ENCODE measurements around the gene MESP2. TPM values are rescaled to one million over a fixed set of nuclear protein-coding genes. Genes with fewer than 3 reads are reported as not detected.

Gene MESP2
- polyA plus RNA-seq, 1 donor from 2014 or later: not detected

DNA sequence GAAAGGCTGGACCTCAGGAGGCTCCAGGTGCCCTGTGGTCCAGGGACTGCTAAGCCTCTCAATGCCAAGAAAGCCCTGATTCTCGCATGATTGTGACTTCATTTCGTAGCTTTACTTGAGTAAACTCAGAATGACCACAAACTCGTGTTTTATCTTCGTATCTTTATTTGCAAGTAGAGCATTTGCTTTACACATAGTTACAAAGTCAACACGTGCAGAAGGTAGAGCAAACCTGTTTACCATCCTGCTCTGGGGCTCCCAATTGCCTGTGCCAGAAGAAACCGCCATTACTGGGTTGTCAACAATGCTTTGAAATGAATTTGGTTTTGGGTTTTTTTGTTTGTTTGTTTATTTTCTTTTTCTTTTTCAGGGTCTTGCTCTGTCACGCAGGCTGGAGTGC lies 19.2 kb upstream of the MESP2 start:
- Histone ChIP-seq H3F3A (ENCODE audit: insufficient read depth, low read length, poor library complexity, severe bottlenecking) (no peaks in the 10 kb centered on the region), H3K9me2 (ENCODE audit: insufficient read depth, low read length) (no peaks in the 10 kb centered on the region), H3K9me3 (ENCODE audit: low read length) (no peaks in the 10 kb centered on the region), H2AFZ (ENCODE audit: low read depth, low read length) (no peak overlapping the region), H4K20me1 (ENCODE audit: insufficient read depth) (no peaks in the 10 kb centered on the region), H3K4me2 (ENCODE audit: low read length) (no peak overlapping the region), H3K79me2 (replicated peaks; ENCODE audit: insufficient read depth, low read length) (no peaks in the 10 kb centered on the region), H3K27me3 (ENCODE audit: insufficient read depth, low read depth, low read length) (no peaks in the 10 kb centered on the region), H3K9ac (ENCODE audit: low read length) (no peak overlapping the region), H3K4me3 (ENCODE audit: low read length) (no peak overlapping the region), H3K27ac (ENCODE audit: low read length) (no peak overlapping the region), H3K36me3 (ENCODE audit: insufficient read depth, low read length) (no peaks in the 10 kb centered on the region)
- TF ChIP-seq RAD21 (conservative IDR thresholded peaks at IDR 0.05) (no peak), POLR2AphosphoS5 (IDR thresholded peaks at IDR 0.05) (no peak), SMC3 (conservative IDR thresholded peaks at IDR 0.05; ENCODE audit: poor library complexity) (no peak), TAF1 (IDR thresholded peaks at IDR 0.05; ENCODE audit: low read depth) (no peak)

DNA sequence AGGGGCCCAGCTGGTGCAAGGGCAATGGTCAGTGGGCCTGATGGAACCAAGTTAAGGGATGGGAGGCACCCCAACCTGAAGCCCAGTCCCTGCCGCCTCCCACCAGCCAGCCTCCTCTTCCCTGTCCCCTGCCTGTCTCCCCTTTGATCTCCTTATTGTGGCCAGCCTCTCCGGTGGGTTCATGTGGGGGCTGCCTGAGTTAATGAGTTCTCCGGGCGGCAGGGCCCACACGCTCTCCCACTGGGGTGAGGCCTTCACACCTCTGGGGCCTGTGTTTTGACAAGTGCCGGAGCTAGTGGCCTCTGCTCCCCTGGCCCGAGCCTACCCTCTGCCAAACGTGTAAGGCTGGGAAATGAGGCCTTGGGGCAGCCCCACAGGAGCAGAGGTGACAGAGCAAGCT lies 17.8 kb upstream of the MESP2 start:
- TF ChIP-seq EZH2 (IDR thresholded peaks at IDR 0.05; ENCODE audit: borderline replicate concordance, insufficient read depth, low read length, poor library complexity, severe bottlenecking) (no peak), POLR2AphosphoS5 (IDR thresholded peaks at IDR 0.05) (no peak), EP300 (conservative IDR thresholded peaks at IDR 0.05; ENCODE audit: poor library complexity, severe bottlenecking) (no peak), TAF1 (IDR thresholded peaks at IDR 0.05; ENCODE audit: low read depth) (no peak), SMC3 (conservative IDR thresholded peaks at IDR 0.05; ENCODE audit: poor library complexity) (no peak), MXI1 (conservative IDR thresholded peaks at IDR 0.05; ENCODE audit: poor library complexity, severe bottlenecking) (no peak), RAD21 (conservative IDR thresholded peaks at IDR 0.05) (no peak)
- TF ChIP-seq, protein P1, sequence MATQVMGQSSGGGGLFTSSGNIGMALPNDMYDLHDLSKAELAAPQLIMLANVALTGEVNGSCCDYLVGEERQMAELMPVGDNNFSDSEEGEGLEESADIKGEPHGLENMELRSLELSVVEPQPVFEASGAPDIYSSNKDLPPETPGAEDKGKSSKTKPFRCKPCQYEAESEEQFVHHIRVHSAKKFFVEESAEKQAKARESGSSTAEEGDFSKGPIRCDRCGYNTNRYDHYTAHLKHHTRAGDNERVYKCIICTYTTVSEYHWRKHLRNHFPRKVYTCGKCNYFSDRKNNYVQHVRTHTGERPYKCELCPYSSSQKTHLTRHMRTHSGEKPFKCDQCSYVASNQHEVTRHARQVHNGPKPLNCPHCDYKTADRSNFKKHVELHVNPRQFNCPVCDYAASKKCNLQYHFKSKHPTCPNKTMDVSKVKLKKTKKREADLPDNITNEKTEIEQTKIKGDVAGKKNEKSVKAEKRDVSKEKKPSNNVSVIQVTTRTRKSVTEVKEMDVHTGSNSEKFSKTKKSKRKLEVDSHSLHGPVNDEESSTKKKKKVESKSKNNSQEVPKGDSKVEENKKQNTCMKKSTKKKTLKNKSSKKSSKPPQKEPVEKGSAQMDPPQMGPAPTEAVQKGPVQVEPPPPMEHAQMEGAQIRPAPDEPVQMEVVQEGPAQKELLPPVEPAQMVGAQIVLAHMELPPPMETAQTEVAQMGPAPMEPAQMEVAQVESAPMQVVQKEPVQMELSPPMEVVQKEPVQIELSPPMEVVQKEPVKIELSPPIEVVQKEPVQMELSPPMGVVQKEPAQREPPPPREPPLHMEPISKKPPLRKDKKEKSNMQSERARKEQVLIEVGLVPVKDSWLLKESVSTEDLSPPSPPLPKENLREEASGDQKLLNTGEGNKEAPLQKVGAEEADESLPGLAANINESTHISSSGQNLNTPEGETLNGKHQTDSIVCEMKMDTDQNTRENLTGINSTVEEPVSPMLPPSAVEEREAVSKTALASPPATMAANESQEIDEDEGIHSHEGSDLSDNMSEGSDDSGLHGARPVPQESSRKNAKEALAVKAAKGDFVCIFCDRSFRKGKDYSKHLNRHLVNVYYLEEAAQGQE (IDR thresholded peaks at IDR 0.05; ENCODE audit: borderline replicate concordance): no peak
- TF ChIP-seq, protein P2, sequence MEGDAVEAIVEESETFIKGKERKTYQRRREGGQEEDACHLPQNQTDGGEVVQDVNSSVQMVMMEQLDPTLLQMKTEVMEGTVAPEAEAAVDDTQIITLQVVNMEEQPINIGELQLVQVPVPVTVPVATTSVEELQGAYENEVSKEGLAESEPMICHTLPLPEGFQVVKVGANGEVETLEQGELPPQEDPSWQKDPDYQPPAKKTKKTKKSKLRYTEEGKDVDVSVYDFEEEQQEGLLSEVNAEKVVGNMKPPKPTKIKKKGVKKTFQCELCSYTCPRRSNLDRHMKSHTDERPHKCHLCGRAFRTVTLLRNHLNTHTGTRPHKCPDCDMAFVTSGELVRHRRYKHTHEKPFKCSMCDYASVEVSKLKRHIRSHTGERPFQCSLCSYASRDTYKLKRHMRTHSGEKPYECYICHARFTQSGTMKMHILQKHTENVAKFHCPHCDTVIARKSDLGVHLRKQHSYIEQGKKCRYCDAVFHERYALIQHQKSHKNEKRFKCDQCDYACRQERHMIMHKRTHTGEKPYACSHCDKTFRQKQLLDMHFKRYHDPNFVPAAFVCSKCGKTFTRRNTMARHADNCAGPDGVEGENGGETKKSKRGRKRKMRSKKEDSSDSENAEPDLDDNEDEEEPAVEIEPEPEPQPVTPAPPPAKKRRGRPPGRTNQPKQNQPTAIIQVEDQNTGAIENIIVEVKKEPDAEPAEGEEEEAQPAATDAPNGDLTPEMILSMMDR (IDR thresholded peaks at IDR 0.05; ENCODE audit: poor library complexity, severe bottlenecking): no peak
- no peaks in the 10 kb centered on the region for H3F3A ChIP-seq (ENCODE audit: insufficient read depth, low read length, poor library complexity, severe bottlenecking)
- H3K9me2 ChIP-seq (ENCODE audit: insufficient read depth, low read length): no peaks in the 10 kb centered on the region
- no peaks in the 10 kb centered on the region for H3K79me2 ChIP-seq (replicated peaks; ENCODE audit: insufficient read depth, low read length)
- H3K4me2 ChIP-seq (ENCODE audit: low read length): no peak overlapping the region
- no peak overlapping the region for H3K9ac ChIP-seq (ENCODE audit: low read length)
- H3K27me3 ChIP-seq (ENCODE audit: insufficient read depth, low read depth, low read length): no peaks in the 10 kb centered on the region
- no peaks in the 10 kb centered on the region for H3K9me3 ChIP-seq (ENCODE audit: low read length)
- H2AFZ ChIP-seq (ENCODE audit: low read depth, low read length): no peak overlapping the region
- no peak overlapping the region for H3K4me3 ChIP-seq (ENCODE audit: low read length)
- no peaks in the 10 kb centered on the region for H4K20me1 ChIP-seq (ENCODE audit: insufficient read depth)
- no peak overlapping the region for H3K27ac ChIP-seq (ENCODE audit: low read length)
- no peaks in the 10 kb centered on the region for H3K36me3 ChIP-seq (ENCODE audit: insufficient read depth, low read length)

DNA sequence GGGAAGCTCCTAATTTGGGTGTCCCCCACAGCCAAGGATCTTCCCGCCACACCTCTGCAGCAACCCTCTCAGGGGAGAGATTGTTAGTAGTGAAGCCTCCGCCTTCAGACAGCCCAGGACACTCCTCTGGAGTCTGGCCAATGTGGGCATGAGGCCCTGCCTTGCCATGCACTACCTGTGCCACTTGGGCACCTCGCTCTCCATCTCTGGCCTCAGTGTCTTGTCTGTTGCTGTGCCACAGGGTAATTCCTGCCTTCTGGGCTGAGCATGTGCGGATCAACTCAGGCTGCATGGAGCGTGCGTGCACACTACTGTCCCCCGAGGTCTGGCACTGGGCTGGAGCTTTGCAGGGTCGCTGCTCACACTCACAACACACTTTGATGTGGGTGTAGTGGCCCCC lies 17.2 kb upstream of the MESP2 start:
- Histone ChIP-seq H2AFZ (ENCODE audit: low read depth, low read length) (no peak overlapping the region), H3K27me3 (ENCODE audit: insufficient read depth, low read depth, low read length) (no peaks in the 10 kb centered on the region), H3K9me3 (ENCODE audit: low read length) (no peaks in the 10 kb centered on the region), H3F3A (ENCODE audit: insufficient read depth, low read length, poor library complexity, severe bottlenecking) (no peaks in the 10 kb centered on the region), H3K4me2 (ENCODE audit: low read length) (no peak overlapping the region), H3K36me3 (ENCODE audit: insufficient read depth, low read length) (no peaks in the 10 kb centered on the region), H4K20me1 (ENCODE audit: insufficient read depth) (no peaks in the 10 kb centered on the region), H3K9ac (ENCODE audit: low read length) (no peak overlapping the region), H3K27ac (ENCODE audit: low read length) (no peak overlapping the region), H3K9me2 (ENCODE audit: insufficient read depth, low read length) (no peaks in the 10 kb centered on the region), H3K79me2 (replicated peaks; ENCODE audit: insufficient read depth, low read length) (no peaks in the 10 kb centered on the region), H3K4me3 (ENCODE audit: low read length) (no peak overlapping the region)
- TF ChIP-seq TAF1 (IDR thresholded peaks at IDR 0.05; ENCODE audit: low read depth) (no peak), EZH2 (IDR thresholded peaks at IDR 0.05; ENCODE audit: borderline replicate concordance, insufficient read depth, low read length, poor library complexity, severe bottlenecking) (no peak), MXI1 (conservative IDR thresholded peaks at IDR 0.05; ENCODE audit: poor library complexity, severe bottlenecking) (no peak), SMC3 (conservative IDR thresholded peaks at IDR 0.05; ENCODE audit: poor library complexity) (no peak), RAD21 (conservative IDR thresholded peaks at IDR 0.05) (no peak), POLR2AphosphoS5 (IDR thresholded peaks at IDR 0.05) (no peak), EP300 (conservative IDR thresholded peaks at IDR 0.05; ENCODE audit: poor library complexity, severe bottlenecking) (no peak)
- TF ChIP-seq, protein P2 (IDR thresholded peaks at IDR 0.05; ENCODE audit: poor library complexity, severe bottlenecking): no peak
- TF ChIP-seq, protein P1 (IDR thresholded peaks at IDR 0.05; ENCODE audit: borderline replicate concordance): no peak

Data from neural cell (in vitro differentiated cells).